Inferior parietal cortex (tissue), 1 donor: ENCODE measurements around the gene TGFA.

ENCODE experiments used
- DNase-seq: peaks from one replicate; pipeline ENCODE4 v3.0.0-alpha.2; 2016; ENCODE audit errors: extremely low spot score

Gene TGFA

GRCh38 chr2:70553584-70554337 is at the start of gene TGFA:
Gene TGFA (minus strand): TSS chr2:70553826. CDS start chr2:70553767, 59 bp downstream.
- DNase-seq = peak; percentile 58

- no peak for DNase-seq
These were observed 49.4 kb upstream of the TGFA start for GRCh38 chr2:70603066-70603465.

GRCh38 chr2:70598197-70598596 is 44.6 kb upstream of the TGFA start:
- no peak for DNase-seq

GRCh38 chr2:70596739-70597138 is 43.1 kb upstream of the TGFA start:
- no peak for DNase-seq

- no peak for DNase-seq
These were observed 42.7 kb upstream of the TGFA start for GRCh38 chr2:70596293-70596692.

GRCh38 chr2:70583091-70583490 is 29.5 kb upstream of the TGFA start:
- no peak for DNase-seq

- DNase-seq = no peak
These were observed 26.7 kb upstream of the TGFA start for GRCh38 chr2:70580352-70580751.

- no peak for DNase-seq
These were observed 21.0 kb upstream of the TGFA start for GRCh38 chr2:70574618-70575017.

GRCh38 chr2:70574109-70574508 is 20.5 kb upstream of the TGFA start:
- no peak for DNase-seq

GRCh38 chr2:70570041-70570661 is 16.5 kb upstream of the TGFA start:
- no peak for DNase-seq

GRCh38 chr2:70569559-70569958 is 15.9 kb upstream of the TGFA start:
- no peak for DNase-seq

- DNase-seq = no peak
These were observed 13.3 kb upstream of the TGFA start for GRCh38 chr2:70566906-70567305.

GRCh38 chr2:70566464-70566863 is 12.8 kb upstream of the TGFA start:
- no peak for DNase-seq

- peak; percentile 75 for DNase-seq
These were observed 11.6 kb upstream of the TGFA start for GRCh38 chr2:70565039-70565731.

GRCh38 chr2:70561893-70562292 is 8.3 kb upstream of the TGFA start:
- no peak for DNase-seq

GRCh38 chr2:70560442-70560841 is 6.8 kb upstream of the TGFA start:
- DNase-seq = no peak

GRCh38 chr2:70560040-70560439 is 6.4 kb upstream of the TGFA start:
- DNase-seq = no peak

GRCh38 chr2:70558195-70558808 is 4.7 kb upstream of the TGFA start:
- no peak for DNase-seq

- DNase-seq = peak; percentile 45
These were observed 3.7 kb upstream of the TGFA start for GRCh38 chr2:70557171-70557838.

- DNase-seq = no peak
These were observed 3.0 kb upstream of the TGFA start for GRCh38 chr2:70556608-70557007.

- no peak for DNase-seq
These were observed 789 bp upstream of the TGFA start for GRCh38 chr2:70554338-70554892.

GRCh38 chr2:70553334-70553583 is 367 bp downstream of the TGFA start:
- no peak for DNase-seq
